Nephron progenitor cell (in vitro differentiated cells): ENCODE data around the gene KDM4B.

Experiments
- DNase-seq: peaks from one replicate; pipeline ENCODE4 v3.0.0; 2021
- H3K27ac Mint-ChIP-seq: 2 replicates; pipeline ENCODE4 v1.8.0; 2021; ENCODE audit warnings: mild to moderate bottlenecking, moderate library complexity, mixed read lengths
- H3K27me3 Mint-ChIP-seq: 2 replicates; pipeline ENCODE4 v1.8.0; 2021; ENCODE audit warnings: mild to moderate bottlenecking, low read depth, mixed read lengths; ENCODE audit not compliant: poor library complexity
- H3K36me3 Mint-ChIP-seq: 2 replicates; pipeline ENCODE4 v1.8.0; 2021; ENCODE audit warnings: low read depth, mixed read lengths
- H3K4me1 Mint-ChIP-seq: 2 replicates; pipeline ENCODE4 v1.8.0; 2021; ENCODE audit warnings: mixed read lengths
- H3K4me3 Mint-ChIP-seq: 2 replicates; pipeline ENCODE4 v1.8.0; 2021; ENCODE audit warnings: mild to moderate bottlenecking, moderate library complexity, mixed read lengths
- H3K9me3 Mint-ChIP-seq: 2 replicates; pipeline ENCODE4 v1.8.0; 2021; ENCODE audit warnings: mild to moderate bottlenecking, moderate library complexity, mixed read lengths
- CTCF ChIP-seq: fragments of 200-600 bp; sonication (generic); IDR thresholded peaks from 2 replicates; pipeline ENCODE4 v1.5.0; 2021; ENCODE audit warnings: antibody characterized with exemption

KDM4B gene

GRCh38 chr19:4991538-4991937, 22.6 kb downstream of the KDM4B start:
- Mint-ChIP-seq H3K4me1 (peaks cover 51% of the 10 kb centered on the region), H3K27ac (peak overlapping the region; percentile 10), H3K9me3 (peaks cover 14% of the 10 kb centered on the region), H3K27me3 (no peaks in the 10 kb centered on the region), H3K36me3 (peaks cover 47% of the 10 kb centered on the region), H3K4me3 (no peak overlapping the region)
- DNase-seq = no peak
- no peak for TF ChIP-seq CTCF

- Mint-ChIP-seq H3K36me3 (peaks cover 53% of the 10 kb centered on the region), H3K9me3 (peaks cover 14% of the 10 kb centered on the region), H3K4me3 (no peak overlapping the region), H3K4me1 (peaks cover 45% of the 10 kb centered on the region), H3K27ac (no peak overlapping the region), H3K27me3 (no peaks in the 10 kb centered on the region)
- no peak for DNase-seq
- no peak for TF ChIP-seq CTCF
Observed at GRCh38 chr19:4991996-4992698, 23.2 kb downstream of the KDM4B start.

GRCh38 chr19:4993683-4994082, 24.8 kb downstream of the KDM4B start:
- H3K27me3 Mint-ChIP-seq = no peaks in the 10 kb centered on the region
- no peak for DNase-seq
- H3K9me3 Mint-ChIP-seq = peaks cover 14% of the 10 kb centered on the region
- H3K27ac Mint-ChIP-seq = peak overlapping the region; percentile 29
- TF ChIP-seq CTCF = no peak
- H3K36me3 Mint-ChIP-seq = peaks cover 66% of the 10 kb centered on the region
- H3K4me3 Mint-ChIP-seq = no peak overlapping the region
- H3K4me1 Mint-ChIP-seq = peaks cover 30% of the 10 kb centered on the region

GRCh38 chr19:4996701-4997100, 27.8 kb downstream of the KDM4B start:
- Mint-ChIP-seq H3K4me3 (no peak overlapping the region), H3K9me3 (peaks cover 20% of the 10 kb centered on the region), H3K27ac (peak overlapping the region; percentile 97), H3K4me1 (peaks cover 9% of the 10 kb centered on the region), H3K36me3 (peaks cover 80% of the 10 kb centered on the region), H3K27me3 (no peaks in the 10 kb centered on the region)
- no peak for DNase-seq
- no peak for TF ChIP-seq CTCF

- no peaks in the 10 kb centered on the region for H3K27me3 Mint-ChIP-seq
- H3K36me3 Mint-ChIP-seq = peaks cover 80% of the 10 kb centered on the region
- TF ChIP-seq CTCF = no peak
- no peak for DNase-seq
- peaks cover 14% of the 10 kb centered on the region for H3K9me3 Mint-ChIP-seq
- peaks cover 6% of the 10 kb centered on the region for H3K4me1 Mint-ChIP-seq
- no peak overlapping the region for H3K27ac Mint-ChIP-seq
- no peak overlapping the region for H3K4me3 Mint-ChIP-seq
Observed at GRCh38 chr19:4997297-4997696, 28.4 kb downstream of the KDM4B start.

- Mint-ChIP-seq H3K4me1 (peaks cover 19% of the 10 kb centered on the region), H3K36me3 (peaks cover 75% of the 10 kb centered on the region), H3K27me3 (no peaks in the 10 kb centered on the region), H3K9me3 (peaks cover 8% of the 10 kb centered on the region), H3K27ac (no peak overlapping the region), H3K4me3 (no peak overlapping the region)
- no peak for DNase-seq
- TF ChIP-seq CTCF = no peak
Observed at GRCh38 chr19:5000120-5000611, 31.3 kb downstream of the KDM4B start.
